Measurements from ENCODE around the gene FAM163B. TPM values are rescaled to one million over a fixed set of nuclear protein-coding genes. Genes with fewer than 3 reads are reported as not detected.

The FAM163B gene
- total and polyA plus RNA-seq, 2 of the 8 experiments (the other 6 are each of a cell fraction or from before 2014, with no cell fraction given), result 0.63 to 1.0 TPM

DNA sequence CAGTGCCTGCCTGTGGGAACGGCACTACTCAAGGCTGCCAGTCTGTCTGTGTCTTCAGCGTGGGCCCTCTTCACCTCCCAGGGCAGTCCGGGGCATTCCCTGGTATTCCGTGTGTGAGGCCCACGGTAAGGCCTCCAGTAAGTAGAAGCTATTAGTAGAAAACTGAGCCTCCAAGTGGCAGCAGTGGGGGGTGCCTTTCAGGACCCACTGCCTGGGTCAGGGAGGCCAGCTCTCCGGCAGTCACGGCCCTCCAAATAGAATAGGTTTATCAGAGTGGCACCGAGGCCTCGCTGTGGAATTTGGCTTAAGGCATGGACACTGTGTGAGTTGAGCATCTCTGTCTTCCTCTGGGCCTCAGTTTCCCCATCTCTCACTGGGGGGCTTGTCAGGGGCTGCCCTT is 51.6 kb downstream of the FAM163B start:
- Histone ChIP-seq H2BK5ac (ENCODE audit: low read depth, low read length) (no peak overlapping the region), H3K36me3 (ENCODE audit: control insufficient read depth in 2 of 4, insufficient read depth in 4 of 4, low read length in 3 of 4) (no peaks in the 10 kb centered on the region), H3K9me3 (ENCODE audit: insufficient read depth in 2 of 2, low read depth in 1 of 2, low read length in 1 of 2) (no peaks in the 10 kb centered on the region), H3K4me2 (ENCODE audit: insufficient read depth in 1 of 2, low read depth in 2 of 2, low read length in 2 of 2) (no peak overlapping the region), H3K79me2 (ENCODE audit: control insufficient read depth in 1 of 2, insufficient read depth in 2 of 2, low read length in 2 of 2) (no peaks in the 10 kb centered on the region), H2AK5ac (ENCODE audit: low read depth, low read length) (no peak overlapping the region), H3K79me1 (ENCODE audit: low read depth, low read length) (no peaks in the 10 kb centered on the region; the same call in 1 of the 2 replicates), H3K9ac (replicated peaks in 1 of 4; ENCODE audit: extremely low read depth in 1 of 4, low read depth in 3 of 4, low read length in 3 of 4) (no peak overlapping the region), H4K5ac (ENCODE audit: insufficient read length, low read depth, low read length) (no peak overlapping the region), H2BK120ac (replicated peaks; ENCODE audit: low read depth, low read length) (no peak overlapping the region), H3K14ac (ENCODE audit: insufficient read length) (no peak overlapping the region), H2BK12ac (ENCODE audit: low read depth, low read length) (0 out of 2 replicates have a peak overlapping the region, but pooled peaks have one; percentile 9), H2AFZ (ENCODE audit: low read length) (no peak overlapping the region), H2BK20ac (ENCODE audit: low read length) (no peak overlapping the region), H4K8ac (ENCODE audit: extremely low read depth, insufficient read depth, low read length) (no peak overlapping the region), H3K56ac (replicated peaks; ENCODE audit: insufficient read length, low read depth, low read length) (no peak overlapping the region), H3K18ac (ENCODE audit: extremely low read depth, low read length) (no peak overlapping the region), H3K4ac (replicated peaks; ENCODE audit: insufficient read length, low read depth, low read length) (no peak overlapping the region), H3K4me3 (ENCODE audit: extremely low read depth in 1 of 4, insufficient read depth in 2 of 4, low read depth in 3 of 4, low read length in 4 of 4) (no peak overlapping the region), H3K27ac (ENCODE audit: low read depth, low read length) (no peak overlapping the region), H4K91ac (replicated peaks; ENCODE audit: insufficient read length, low read length) (no peak overlapping the region), H3K23me2 (ENCODE audit: low read depth, low read length) (no peaks in the 10 kb centered on the region), H3K23ac (ENCODE audit: insufficient read length) (no peak overlapping the region), H2BK15ac (ENCODE audit: low read length) (no peak overlapping the region), H3K27me3 (replicated peaks in 1 of 4; ENCODE audit: control insufficient read depth in 3 of 4, extremely low read depth in 1 of 4, insufficient read depth in 3 of 4, low read length in 3 of 4) (no peaks in the 10 kb centered on the region), H3K4me1 (replicated peaks in 1 of 4; ENCODE audit: control insufficient read depth in 3 of 4, insufficient read depth in 4 of 4, low read length in 3 of 4) (peaks cover 6 to 12% (median 8%) of the 10 kb centered on the region in 4 experiments; a peak in 6 of 7 replicates), H4K20me1 (replicated peaks in 1 of 2; ENCODE audit: control insufficient read depth in 1 of 2, insufficient read depth in 2 of 2, low read length in 2 of 2) (peaks cover 0 to 1% of the 10 kb centered on the region in 2 experiments)
- ChIA-PET POLR2A (ENCODE audit: partially characterized antibody) (interaction anchor here (1.3 to 1.6 kb wide), 2 partner anchors 18 to 21 kb away, joined by 3 read pairs; no protein-coding TSS in a partner anchor), CTCF (ENCODE audit: partially characterized antibody) (interaction anchor here (0.7 to 4.6 kb wide), 6 partner anchors 17 to 170 kb away, joined by 3 to 26 read pairs (median 3); no protein-coding TSS in a partner anchor)
- DNase-seq (ENCODE audit: low read depth in 1 of 2, low spot score in 2 of 2) (no peak), FAIRE-seq (no peak)
- 96% methylated on average over 9 of the region's 9 CpGs; no CpG with 5 or more reads in 1 of the 2 experiments for WGBS, 2 experiments (ENCODE audit: extremely low coverage in 1 of 2, insufficient coverage in 1 of 2, insufficient read length in 1 of 2, insufficient replicate concordance in 2 of 2, low coverage in 1 of 2, low lambda C conversion rate in 2 of 2, missing lambda C conversion rate in 1 of 2)
- no peak for TF ChIP-seq SAP30 (IDR thresholded peaks at IDR 0.05; ENCODE audit: insufficient read depth, insufficient replicate concordance, low read length)
- TF ChIP-seq ASH2L (IDR thresholded peaks at IDR 0.05; ENCODE audit: low read length), result no peak
- no peak for TF ChIP-seq FOSL1 (IDR thresholded peaks at IDR 0.05; ENCODE audit: insufficient read depth, low read depth, low read length)
- TF ChIP-seq TCF12 (IDR thresholded peaks at IDR 0.05; ENCODE audit: low read depth, low read length), result no peak
- no peak for TF ChIP-seq SP1 (IDR thresholded peaks at IDR 0.05; ENCODE audit: low read depth, low read length)
- TF ChIP-seq ZNF274 (IDR thresholded peaks at IDR 0.05; ENCODE audit: borderline replicate concordance, extremely low read depth, low read length), result no peak
- TF ChIP-seq EZH2 (IDR thresholded peaks at IDR 0.05; ENCODE audit: low read depth, low read length, severe bottlenecking), result no peak
- no peak for TF ChIP-seq RXRA (IDR thresholded peaks at IDR 0.05; ENCODE audit: insufficient read depth, low read depth, low read length)

All from H1 (cell line).